ENCODE data around the gene ULBP2.

GRCh38 chr6:149924933-149925252, 16.9 kb upstream of the ULBP2 start:
- TF ChIP-seq CTCF (conservative IDR thresholded peaks at IDR 0.05; ENCODE audit: low read length) (no peak), EZH2phosphoT487 (IDR thresholded peaks at IDR 0.05; ENCODE audit: borderline replicate concordance, low read depth, low read length) (no peak)
